Neural progenitor cell (in vitro differentiated cells): Measurements from ENCODE around the gene SREBF2. TPM values are rescaled to one million over a fixed set of nuclear protein-coding genes. Genes with fewer than 3 reads are reported as not detected.

Source experiments
- DNase-seq: peaks from one replicate; pipeline ENCODE4 v3.0.0-alpha.2; 2016; ENCODE audit warnings: low spot score
- H2AFZ ChIP-seq: fragments of 200-600 bp; sonication (generic); replicated peaks from 2 replicates; pipeline ENCODE4 v1.6.1; 2016; ENCODE audit warnings: antibody characterized with exemption
- H3F3A ChIP-seq: fragments of 200-600 bp; sonication (generic); 2 replicates; pipeline ENCODE4 v1.6.1; 2016; ENCODE audit warnings: antibody characterized with exemption, low read depth
- H3K27ac ChIP-seq: fragments of 200-600 bp; sonication (generic); 2 replicates; pipeline ENCODE4 v1.5.1; 2016; ENCODE audit warnings: mild to moderate bottlenecking
- H3K27me3 ChIP-seq: fragments of 200-600 bp; sonication (generic); 2 replicates; pipeline ENCODE4 v1.6.1; 2016; ENCODE audit warnings: mild to moderate bottlenecking, moderate library complexity
- H3K36me3 ChIP-seq: fragments of 200-600 bp; sonication (generic); 2 replicates; pipeline ENCODE4 v1.5.1; 2016
- H3K4me1 ChIP-seq: fragments of 200-600 bp; sonication (generic); 2 replicates; pipeline ENCODE4 v1.6.1; 2016; ENCODE audit warnings: mixed run types
- H3K4me2 ChIP-seq: fragments of 200-600 bp; sonication (generic); 2 replicates; pipeline ENCODE4 v1.6.1; 2016
- H3K4me3 ChIP-seq: fragments of 200-600 bp; sonication (generic); 2 replicates; pipeline ENCODE4 v1.5.1; 2016
- H3K79me2 ChIP-seq: fragments of 200-600 bp; sonication (generic); 2 replicates; pipeline ENCODE4 v1.6.1; 2016; ENCODE audit warnings: low read depth
- H3K9ac ChIP-seq: fragments of 200-600 bp; sonication (generic); 2 replicates; pipeline ENCODE4 v1.6.1; 2016
- H3K9me3 ChIP-seq: fragments of 200-600 bp; sonication (generic); 2 replicates; pipeline ENCODE4 v1.5.1; 2016; ENCODE audit warnings: low read depth
- H4K20me1 ChIP-seq: fragments of 200-600 bp; sonication (generic); 2 replicates; pipeline ENCODE4 v1.6.1; 2016; ENCODE audit warnings: low read depth
- H3K27ac Mint-ChIP-seq: 3 replicates; pipeline ENCODE4 v1.8.0; 2021; ENCODE audit warnings: mixed read lengths
- H3K27me3 Mint-ChIP-seq: 2 replicates; pipeline ENCODE4 v1.8.0; 2022; ENCODE audit warnings: low read depth, mild to moderate bottlenecking, inconsistent platforms, moderate library complexity, mixed read lengths; ENCODE audit not compliant: insufficient read depth
- H3K36me3 Mint-ChIP-seq: 3 replicates; pipeline ENCODE4 v1.8.0; 2021; ENCODE audit warnings: mixed read lengths
- H3K4me1 Mint-ChIP-seq: 3 replicates; pipeline ENCODE4 v1.8.0; 2021; ENCODE audit warnings: mixed read lengths
- H3K4me3 Mint-ChIP-seq: 3 replicates; pipeline ENCODE4 v1.8.0; 2021; ENCODE audit warnings: mild to moderate bottlenecking, moderate library complexity, mixed read lengths
- H3K9me3 Mint-ChIP-seq: 3 replicates; pipeline ENCODE4 v1.8.0; 2020; ENCODE audit warnings: mixed read lengths
- CTCF ChIP-seq: fragments of 200-600 bp; sonication (generic); IDR thresholded peaks from 2 replicates; pipeline ENCODE4 v1.5.1; 2017; ENCODE audit warnings: antibody characterized with exemption, mild to moderate bottlenecking
- EZH2 ChIP-seq: fragments of 200-600 bp; sonication (generic); IDR thresholded peaks from 2 replicates; pipeline ENCODE4 v1.6.1; 2017; ENCODE audit warnings: antibody characterized with exemption, mild to moderate bottlenecking, moderate library complexity
- EZH2phosphoT487 ChIP-seq: fragments of 200-600 bp; sonication (generic); IDR thresholded peaks from 2 replicates; pipeline ENCODE4 v1.6.1; 2017; ENCODE audit warnings: antibody characterized with exemption
- total RNA-seq: library from RNA; depleted of rRNA; stranded (reverse); fragments of >200 nt; gene quantifications from 2 replicates; pipeline ENCODE4 v1.2.3, GENCODE V29; 2015; ENCODE audit warnings: low replicate concordance

Gene SREBF2
- total RNA-seq, 1 donor from 2014 or later: 64.0 TPM

GRCh38 chr22:41925783-41926460, 93.0 kb downstream of the SREBF2 start:
- Histone ChIP-seq H3K9me3 (no peaks in the 10 kb centered on the region), H2AFZ (peak overlapping the region; percentile 52), H4K20me1 (peaks cover 12% of the 10 kb centered on the region), H3K36me3 (no peaks in the 10 kb centered on the region), H3K4me1 (peaks cover 12% of the 10 kb centered on the region), H3F3A (peaks cover 33% of the 10 kb centered on the region), H3K27me3 (peaks cover 76% of the 10 kb centered on the region), H3K9ac (no peak overlapping the region), H3K79me2 (no peaks in the 10 kb centered on the region), H3K27ac (no peak overlapping the region), H3K4me2 (peak overlapping the region; percentile 72), H3K4me3 (peak overlapping the region; percentile 43)
- Mint-ChIP-seq H3K36me3 (peaks cover 2% of the 10 kb centered on the region), H3K27ac (no peak overlapping the region), H3K27me3 (peaks cover 18% of the 10 kb centered on the region), H3K4me1 (peaks cover 27% of the 10 kb centered on the region), H3K9me3 (no peaks in the 10 kb centered on the region), H3K4me3 (peak overlapping the region; percentile 72)
- peak; percentile 87 for DNase-seq
- TF ChIP-seq CTCF (peak; percentile 83), EZH2phosphoT487 (peak; percentile 68), EZH2 (peak; percentile 86)

GRCh38 chr22:41927813-41928212, 94.9 kb downstream of the SREBF2 start:
- no peak for DNase-seq
- TF ChIP-seq EZH2phosphoT487: no peak
- no peak for TF ChIP-seq CTCF
- TF ChIP-seq EZH2: no peak
- peaks cover 16% of the 10 kb centered on the region for H3K27me3 Mint-ChIP-seq
- Histone ChIP-seq H3F3A (peaks cover 33% of the 10 kb centered on the region), H3K27me3 (peaks cover 57% of the 10 kb centered on the region), H3K36me3 (no peaks in the 10 kb centered on the region), H3K9ac (no peak overlapping the region), H3K4me3 (no peak overlapping the region), H3K9me3 (no peaks in the 10 kb centered on the region), H3K4me1 (peaks cover 12% of the 10 kb centered on the region), H2AFZ (no peak overlapping the region), H3K79me2 (no peaks in the 10 kb centered on the region), H3K4me2 (no peak overlapping the region), H4K20me1 (peaks cover 10% of the 10 kb centered on the region), H3K27ac (no peak overlapping the region)
- peaks cover 30% of the 10 kb centered on the region for H3K4me1 Mint-ChIP-seq
- H3K9me3 Mint-ChIP-seq: no peaks in the 10 kb centered on the region
- peak overlapping the region; percentile 64 for H3K4me3 Mint-ChIP-seq
- H3K36me3 Mint-ChIP-seq: peaks cover 5% of the 10 kb centered on the region
- no peak overlapping the region for H3K27ac Mint-ChIP-seq

GRCh38 chr22:41928593-41929417, 95.9 kb downstream of the SREBF2 start:
- peaks cover 10% of the 10 kb centered on the region for H4K20me1 ChIP-seq
- no peaks in the 10 kb centered on the region for H3K9me3 ChIP-seq
- DNase-seq: no peak
- peaks cover 47% of the 10 kb centered on the region for H3K27me3 ChIP-seq
- no peaks in the 10 kb centered on the region for H3K79me2 ChIP-seq
- H3K27ac ChIP-seq: no peak overlapping the region
- H2AFZ ChIP-seq: no peak overlapping the region
- H3K4me1 ChIP-seq: peaks cover 12% of the 10 kb centered on the region
- H3K9me3 Mint-ChIP-seq: no peaks in the 10 kb centered on the region
- no peak overlapping the region for H3K4me3 Mint-ChIP-seq
- H3K9ac ChIP-seq: no peak overlapping the region
- H3K36me3 ChIP-seq: no peaks in the 10 kb centered on the region
- H3K36me3 Mint-ChIP-seq: peaks cover 5% of the 10 kb centered on the region
- peaks cover 30% of the 10 kb centered on the region for H3K4me1 Mint-ChIP-seq
- peak overlapping the region; percentile 76 for H3K27ac Mint-ChIP-seq
- no peak overlapping the region for H3K4me2 ChIP-seq
- H3K4me3 ChIP-seq: no peak overlapping the region
- H3K27me3 Mint-ChIP-seq: peaks cover 14% of the 10 kb centered on the region
- peaks cover 33% of the 10 kb centered on the region for H3F3A ChIP-seq
- no peak for TF ChIP-seq EZH2phosphoT487
- no peak for TF ChIP-seq EZH2
- no peak for TF ChIP-seq CTCF
